NCI-H2081 (cell line): Measurements from ENCODE around the gene TMEM161A.
"Not testable (repeated sequence)": the region's sequence is repeated elsewhere in the genome, so short reads cannot be mapped to it uniquely, and the experiment has no call there.

Experiments used
- DNase-seq, 2 experiments: peaks; one replicate each; lab custom pipeline; 2025; lab: John Stamatoyannopoulos, UW

Gene TMEM161A

DNA sequence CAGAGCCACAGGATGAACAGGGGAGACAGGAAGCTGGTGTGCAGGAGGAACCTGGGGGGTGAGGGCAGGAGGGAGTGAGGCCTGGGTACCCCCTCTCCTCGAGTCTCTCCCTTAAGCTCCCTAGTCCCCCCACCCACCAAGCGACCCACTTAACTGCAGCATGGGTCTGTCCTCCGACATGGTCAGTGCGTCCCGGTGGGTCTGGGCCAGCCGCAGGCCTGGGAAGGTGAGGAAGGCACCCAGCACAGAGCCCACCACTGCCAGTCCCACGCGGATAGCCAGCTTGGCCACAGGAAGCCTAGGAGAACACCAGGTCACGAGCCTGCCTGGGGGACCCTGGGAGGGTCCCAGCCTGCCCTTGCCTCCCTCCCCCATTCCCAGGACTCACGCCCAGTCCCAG is 16.9 kb downstream of the TMEM161A start:
- DNase-seq, result no peak

GRCh38 chr19:19120308-19121231 is 17.7 kb downstream of the TMEM161A start:
- DNase-seq, result no peak

- no peak for DNase-seq
Measured at GRCh38 chr19:19119325-19120237, 18.7 kb downstream of the TMEM161A start.

DNA sequence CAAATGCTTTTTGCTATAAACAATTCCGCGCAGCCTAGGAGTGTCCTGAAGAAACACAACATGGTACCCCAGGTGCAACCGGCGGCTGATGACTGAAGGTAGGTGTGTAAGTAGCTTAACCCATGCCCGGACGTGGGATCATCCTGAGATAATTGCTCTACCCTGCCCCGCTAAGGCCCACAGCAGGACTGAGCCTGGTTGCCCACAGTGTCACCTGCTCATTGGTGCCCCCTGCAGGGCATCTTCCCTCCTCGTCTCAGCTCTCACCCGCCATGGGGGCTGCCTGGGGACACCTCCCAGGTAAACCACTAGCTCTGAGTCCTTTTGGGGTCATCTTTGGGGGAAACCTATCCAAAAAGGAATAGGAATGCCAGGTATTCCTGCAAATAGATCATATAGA is 22.3 kb downstream of the TMEM161A start:
- DNase-seq, result no peak

GRCh38 chr19:19113040-19113626 is 25.1 kb downstream of the TMEM161A start:
- DNase-seq, result no peak

- DNase-seq, result no peak
Measured at GRCh38 chr19:19111967-19112580, 26.2 kb downstream of the TMEM161A start.

GRCh38 chr19:19111136-19111835 is 27.0 kb downstream of the TMEM161A start:
- DNase-seq, result no peak

DNA sequence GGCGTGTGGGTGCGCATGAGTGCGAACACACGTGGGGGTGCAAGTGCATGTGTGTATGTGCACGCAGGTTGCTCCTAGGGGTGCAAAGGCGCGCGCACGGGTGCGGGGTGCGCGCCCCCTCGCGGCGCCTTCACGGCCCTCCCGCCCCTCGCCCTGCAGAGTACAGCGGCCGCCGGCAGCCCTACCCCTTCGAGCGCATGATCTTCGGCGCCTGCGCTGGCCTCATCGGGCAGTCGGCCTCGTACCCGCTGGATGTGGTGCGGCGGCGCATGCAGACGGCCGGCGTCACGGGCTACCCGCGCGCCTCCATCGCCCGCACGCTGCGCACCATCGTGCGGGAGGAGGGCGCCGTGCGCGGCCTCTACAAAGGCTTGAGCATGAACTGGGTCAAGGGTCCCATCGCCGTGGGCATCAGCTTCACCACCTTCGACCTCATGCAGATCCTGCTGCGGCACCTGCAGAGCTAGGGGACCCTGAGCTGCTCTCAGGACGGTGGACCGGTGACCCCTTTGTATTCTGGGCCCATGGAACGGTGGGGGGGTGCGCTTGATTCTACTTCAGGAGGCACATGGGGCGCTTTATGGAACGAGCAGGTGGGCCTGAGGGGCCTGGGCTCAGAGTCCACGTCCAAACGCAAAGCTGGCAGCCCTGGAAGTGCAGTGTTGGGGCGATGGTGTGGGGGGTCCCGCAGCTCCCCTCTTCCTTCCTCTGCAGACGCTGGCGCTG is 27.7 kb downstream of the TMEM161A start:
- DNase-seq, result no peak

DNA sequence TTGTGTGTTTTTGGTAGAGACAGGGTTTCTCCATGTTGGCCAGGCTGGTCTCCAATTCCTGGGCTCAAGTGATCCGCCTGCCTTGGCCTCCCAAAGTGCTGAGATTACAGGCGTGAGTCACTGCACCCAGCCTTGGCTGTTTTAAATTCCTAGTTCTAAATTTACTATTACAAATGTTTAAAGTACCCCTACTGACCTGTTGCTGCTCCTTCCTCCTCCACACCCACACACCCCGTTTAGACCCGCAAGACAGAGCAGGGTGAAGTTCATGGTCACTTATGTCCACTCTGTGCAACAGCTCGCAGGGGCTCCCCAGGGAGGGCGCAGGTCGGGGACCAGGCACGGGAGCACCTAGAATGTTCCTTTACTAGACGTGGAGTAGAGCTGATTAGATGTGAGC is 28.7 kb downstream of the TMEM161A start:
- no peak for DNase-seq

- no peak for DNase-seq
Measured at GRCh38 chr19:19107654-19108053, 30.6 kb downstream of the TMEM161A start.

DNA sequence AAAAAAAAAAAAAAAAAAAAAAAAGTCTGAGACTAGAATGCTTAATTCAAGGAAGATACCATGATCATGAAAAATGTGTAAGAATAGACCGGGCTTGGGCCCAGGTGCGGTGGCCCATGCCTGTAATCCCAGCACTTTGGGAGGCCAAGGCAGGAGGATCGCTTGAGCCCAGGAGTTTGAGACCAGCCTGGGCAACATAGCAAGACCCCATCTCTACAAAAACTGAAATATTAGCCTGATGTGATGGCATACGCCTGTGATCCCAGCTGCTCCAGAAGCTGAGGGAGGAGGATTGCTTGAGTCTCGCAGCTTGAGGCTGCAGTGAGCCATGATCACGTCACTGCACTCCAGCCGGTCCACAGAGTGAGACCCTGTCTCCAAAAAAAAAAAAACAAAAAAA is 31.3 kb downstream of the TMEM161A start:
- not testable (repeated sequence) for DNase-seq

GRCh38 chr19:19106056-19106551 is 32.2 kb downstream of the TMEM161A start:
- DNase-seq, result no peak

GRCh38 chr19:19105365-19106055 is 32.8 kb downstream of the TMEM161A start:
- no peak for DNase-seq

DNA sequence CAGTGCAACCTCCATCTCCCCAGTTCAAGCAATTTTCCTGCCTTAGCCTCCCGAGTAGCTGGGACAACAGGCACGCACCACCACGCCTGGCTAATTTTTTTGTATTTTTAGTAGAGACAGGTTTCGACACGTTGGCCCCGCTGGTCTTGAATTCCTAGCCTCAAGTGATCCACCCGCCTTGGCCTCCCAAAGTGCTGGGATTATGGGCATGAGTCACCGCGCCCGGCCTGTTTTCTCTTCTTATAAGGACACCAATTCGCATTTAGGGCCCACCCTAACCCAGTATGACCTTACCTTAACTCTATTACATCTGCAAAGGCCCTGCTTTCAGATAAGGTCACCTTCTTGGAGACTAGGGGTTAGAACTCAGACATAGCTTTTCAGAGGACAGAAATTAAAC is 35.1 kb downstream of the TMEM161A start:
- DNase-seq, result no peak

- DNase-seq, result not testable (repeated sequence)
Measured at GRCh38 chr19:19102566-19102965, 35.7 kb downstream of the TMEM161A start.

DNA sequence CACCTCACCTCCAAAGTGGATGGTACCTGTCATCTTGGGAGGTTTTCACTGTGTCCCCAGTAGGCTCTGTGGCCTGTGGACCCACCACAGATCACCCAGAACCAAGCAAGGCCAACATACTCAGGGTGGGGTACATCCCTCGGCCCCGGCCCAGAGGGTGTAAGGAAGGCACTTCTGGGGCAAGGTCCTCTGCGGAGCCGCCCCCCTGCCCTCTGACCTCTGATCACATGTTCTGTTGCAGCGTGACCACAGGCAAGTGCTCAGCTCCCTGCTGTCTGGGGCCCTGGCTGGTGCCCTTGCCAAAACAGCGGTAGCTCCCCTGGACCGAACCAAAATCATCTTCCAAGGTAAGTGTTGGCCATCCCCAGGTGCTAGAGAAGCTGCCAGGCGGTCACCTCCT is 36.7 kb downstream of the TMEM161A start:
- DNase-seq, result no peak

GRCh38 chr19:19098703-19099632 is 39.3 kb downstream of the TMEM161A start:
- no peak for DNase-seq

DNA sequence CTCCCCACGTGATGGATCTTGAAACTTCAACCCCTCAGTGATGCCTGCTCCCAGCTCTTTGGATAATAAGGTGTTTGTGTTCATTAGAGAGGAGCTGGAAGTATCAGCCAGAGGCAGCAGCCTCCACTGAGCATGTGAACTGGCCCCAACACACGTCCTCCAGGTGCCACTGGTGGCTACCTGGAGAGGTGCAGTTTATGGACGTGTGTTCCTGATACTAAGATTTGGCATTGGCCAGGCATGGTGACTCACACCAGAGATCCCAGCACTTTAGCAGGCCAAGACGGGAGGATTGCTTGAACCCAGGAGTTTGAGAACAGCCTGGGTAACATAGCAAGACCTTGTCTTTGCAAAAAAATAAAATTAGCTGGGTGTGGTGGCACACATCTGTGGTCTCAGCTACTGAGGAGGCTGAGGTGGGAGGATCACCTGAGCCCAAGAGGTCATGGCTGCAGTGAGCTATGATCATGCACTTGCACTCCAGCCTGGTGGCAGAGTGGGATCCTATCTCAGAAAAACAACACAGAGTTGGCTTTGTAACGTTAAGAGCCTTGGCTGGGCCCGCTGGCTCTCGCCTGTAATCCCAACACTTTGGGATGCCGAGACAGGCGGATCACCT is 40.1 kb downstream of the TMEM161A start:
- no peak for DNase-seq
